H1 (cell line): ENCODE data around the gene DMWD. TPM values are rescaled to one million over a fixed set of nuclear protein-coding genes. Genes with fewer than 3 reads are reported as not detected.

Source experiments
- CTCF ChIA-PET: fragments of 300-600 bp; sonication (Branson Sonifier 250); formaldehyde crosslinking; loops from one replicate; lab custom pipeline; 2021; ENCODE audit not compliant: partially characterized antibody; lab: Charles Lee
- POLR2A ChIA-PET: fragments of 300-600 bp; sonication (Branson Sonifier 250); formaldehyde crosslinking; loops from one replicate; lab custom pipeline; 2021; ENCODE audit warnings: inconsistent platforms; ENCODE audit not compliant: partially characterized antibody; lab: Charles Lee
- DNase-seq, 2 experiments: peaks; one replicate each; pipeline versions ENCODE4 v3.0.0 to v3.0.0-alpha.2; 2010 to 2022; ENCODE audit warnings: low spot score in 2 of 2, low read depth in 1 of 2, mixed read lengths in 1 of 2
- FAIRE-seq: peaks from 2 replicates; lab custom pipeline; 2011; peaks lifted over from hg19 to GRCh38; lab: Jason Lieb, UNC
- H2AFZ ChIP-seq: 2 replicates; pipeline ENCODE4 v1.8.1; 2012; ENCODE audit warnings: low read length, inconsistent platforms
- H2AK5ac ChIP-seq: 2 replicates; pipeline ENCODE4 v1.6.1; 2013; ENCODE audit warnings: low read depth, low read length
- H2BK120ac ChIP-seq: replicated peaks from 2 replicates; pipeline ENCODE3; 2013; ENCODE audit warnings: low read depth, low read length, inconsistent platforms
- H2BK12ac ChIP-seq: 2 replicates; pipeline ENCODE4 v1.6.1; 2013; ENCODE audit warnings: low read depth, low read length
- H2BK15ac ChIP-seq: 2 replicates; pipeline ENCODE4 v1.6.1; 2013; ENCODE audit warnings: low read length
- H2BK20ac ChIP-seq: 2 replicates; pipeline ENCODE4 v1.6.1; 2013; ENCODE audit warnings: low read length
- H2BK5ac ChIP-seq: 2 replicates; pipeline ENCODE4 v1.6.1; 2013; ENCODE audit warnings: low read depth, low read length
- H3K14ac ChIP-seq: 2 replicates; pipeline ENCODE4 v1.6.1; 2013; ENCODE audit warnings: inconsistent platforms; ENCODE audit not compliant: insufficient read length
- H3K18ac ChIP-seq: 2 replicates; pipeline ENCODE4 v1.6.1; 2013; ENCODE audit warnings: low read length; ENCODE audit errors: extremely low read depth
- H3K23ac ChIP-seq: 2 replicates; pipeline ENCODE4 v1.6.1; 2013; ENCODE audit warnings: inconsistent platforms; ENCODE audit not compliant: insufficient read length
- H3K23me2 ChIP-seq: 2 replicates; pipeline ENCODE4 v1.6.1; 2013; ENCODE audit warnings: low read depth, low read length
- H3K27ac ChIP-seq: 2 replicates; pipeline ENCODE4 v1.6.1; 2011; ENCODE audit warnings: low read depth, low read length, inconsistent platforms
- H3K27me3 ChIP-seq, 4 experiments: replicated peaks in 1 of 4; 1 replicate in 1 of 4; 2 replicates in 3 of 4; pipeline versions ENCODE4 v1.6.1 to v1.8.1; 2011 to 2013; ENCODE audit warnings: low read length in 3 of 4, mild to moderate bottlenecking in 3 of 4, inconsistent platforms in 2 of 4, mixed read lengths in 2 of 4, moderate library complexity in 1 of 4; ENCODE audit not compliant: control insufficient read depth in 3 of 4, insufficient read depth in 3 of 4; ENCODE audit errors: extremely low read depth in 1 of 4
- H3K36me3 ChIP-seq, 4 experiments: 2 replicates each; pipeline versions ENCODE4 v1.6.1 to v1.8.1; 2011 to 2013; ENCODE audit warnings: mild to moderate bottlenecking in 4 of 4, low read length in 3 of 4, moderate library complexity in 2 of 4, control low read depth in 1 of 4, inconsistent platforms in 1 of 4; ENCODE audit not compliant: insufficient read depth in 4 of 4, control insufficient read depth in 2 of 4
- H3K4ac ChIP-seq: replicated peaks from 2 replicates; pipeline ENCODE3; 2013; ENCODE audit warnings: low read length, low read depth, mixed read lengths, inconsistent platforms; ENCODE audit not compliant: insufficient read length
- H3K4me1 ChIP-seq, 4 experiments: replicated peaks in 1 of 4; 1 replicate in 1 of 4; 2 replicates in 3 of 4; pipeline versions ENCODE4 v1.6.1 to v1.8.1; 2011 to 2013; ENCODE audit warnings: low read length in 3 of 4, inconsistent platforms in 2 of 4, mixed read lengths in 1 of 4; ENCODE audit not compliant: insufficient read depth in 4 of 4, control insufficient read depth in 3 of 4
- H3K4me2 ChIP-seq, 2 experiments: 2 replicates each; pipeline versions ENCODE4 v1.6.1 to v1.8.1; 2011 to 2013; ENCODE audit warnings: low read depth in 2 of 2, low read length in 2 of 2, control low read depth in 1 of 2, inconsistent platforms in 1 of 2, mild to moderate bottlenecking in 1 of 2; ENCODE audit not compliant: insufficient read depth in 1 of 2
- H3K4me3 ChIP-seq, 4 experiments: fragments of 200-600, 300-600 bp in 1 of 4; sonication (generic), shearing (Covaris generic), sonication (Bioruptor Twin) in 1 of 4; 2 replicates each; pipeline versions ENCODE4 v1.5.1 to v1.8.1; 2011 to 2016; ENCODE audit warnings: low read length in 4 of 4, low read depth in 3 of 4, control low read depth in 2 of 4, inconsistent platforms in 2 of 4, mild to moderate bottlenecking in 2 of 4, mixed read lengths in 1 of 4, moderate library complexity in 1 of 4; ENCODE audit not compliant: insufficient read depth in 2 of 4; ENCODE audit errors: extremely low read depth in 1 of 4
- H3K56ac ChIP-seq: replicated peaks from 2 replicates; pipeline ENCODE3; 2013; ENCODE audit warnings: low read depth, mild to moderate bottlenecking, mixed read lengths, low read length, inconsistent platforms; ENCODE audit not compliant: insufficient read length
- H3K79me1 ChIP-seq: 2 replicates; pipeline ENCODE4 v1.6.1; 2013; ENCODE audit warnings: low read depth, low read length, control low read depth
- H3K79me2 ChIP-seq, 2 experiments: 2 replicates each; pipeline versions ENCODE4 v1.6.1 to v1.8.1; 2012 to 2013; ENCODE audit warnings: low read length in 2 of 2, mild to moderate bottlenecking in 2 of 2, inconsistent platforms in 1 of 2; ENCODE audit not compliant: insufficient read depth in 2 of 2, control insufficient read depth in 1 of 2
- H3K9ac ChIP-seq, 4 experiments: replicated peaks in 1 of 4; 1 replicate in 1 of 4; 2 replicates in 3 of 4; pipeline versions ENCODE4 v1.6.1 to v1.8.1; 2011 to 2013; ENCODE audit warnings: low read depth in 3 of 4, low read length in 3 of 4, control low read depth in 2 of 4, mild to moderate bottlenecking in 2 of 4, moderate library complexity in 2 of 4, inconsistent platforms in 1 of 4; ENCODE audit errors: extremely low read depth in 1 of 4
- H3K9me3 ChIP-seq, 2 experiments: 2 replicates each; pipeline versions ENCODE4 v1.6.1 to v1.8.1; 2012 to 2013; ENCODE audit warnings: mild to moderate bottlenecking in 2 of 2, moderate library complexity in 2 of 2, control low read depth in 1 of 2, inconsistent platforms in 1 of 2, low read depth in 1 of 2, low read length in 1 of 2, mixed read lengths in 1 of 2; ENCODE audit not compliant: insufficient read depth in 2 of 2
- H4K20me1 ChIP-seq, 2 experiments: replicated peaks in 1 of 2; 2 replicates each; pipeline versions ENCODE3 to v1.8.1; 2011 to 2013; ENCODE audit warnings: inconsistent platforms in 2 of 2, low read length in 2 of 2, mild to moderate bottlenecking in 1 of 2; ENCODE audit not compliant: insufficient read depth in 2 of 2, control insufficient read depth in 1 of 2
- H4K5ac ChIP-seq: 2 replicates; pipeline ENCODE4 v1.6.1; 2013; ENCODE audit warnings: low read length, low read depth, mixed read lengths, inconsistent platforms; ENCODE audit not compliant: insufficient read length
- H4K8ac ChIP-seq: 2 replicates; pipeline ENCODE4 v1.8.0; 2013; ENCODE audit warnings: mild to moderate bottlenecking, moderate library complexity, low read length, inconsistent platforms; ENCODE audit not compliant: insufficient read depth; ENCODE audit errors: extremely low read depth
- H4K91ac ChIP-seq: replicated peaks from 2 replicates; pipeline ENCODE3; 2013; ENCODE audit warnings: low read length, mixed read lengths, inconsistent platforms; ENCODE audit not compliant: insufficient read length
- BACH1 ChIP-seq: IDR thresholded peaks from 2 replicates; pipeline ENCODE4 v1.6.1; 2012; ENCODE audit warnings: low read length, improper control_type of control experiment
- BCL11A ChIP-seq, 2 experiments: IDR thresholded peaks; one replicate each; pipeline ENCODE4 v1.6.1; 2011; ENCODE audit warnings: low read depth in 2 of 2, low read length in 2 of 2, mild to moderate bottlenecking in 2 of 2
- CHD2 ChIP-seq: IDR thresholded peaks from 2 replicates; pipeline ENCODE4 v1.6.1; 2012; ENCODE audit warnings: low read length, improper control_type of control experiment
- CTCF ChIP-seq, 3 experiments: IDR thresholded peaks; 1 replicate in 2 of 3; 2 replicates in 1 of 3; pipeline versions ENCODE4 v1.5.1 to v1.6.1; 2011; ENCODE audit warnings: low read length in 3 of 3, mild to moderate bottlenecking in 3 of 3, inconsistent platforms in 2 of 3, low read depth in 1 of 3, moderate library complexity in 1 of 3; ENCODE audit not compliant: insufficient read depth in 1 of 3; ENCODE audit errors: control extremely low read depth in 1 of 3
- HDAC6 ChIP-seq: IDR thresholded peaks from one replicate; pipeline ENCODE4 v1.7.1; 2012; ENCODE audit warnings: low read depth, mild to moderate bottlenecking, inconsistent platforms, low read length, moderate library complexity
- NRF1 ChIP-seq: IDR thresholded peaks from 2 replicates; pipeline ENCODE4 v1.6.1; 2011; ENCODE audit warnings: mild to moderate bottlenecking, low read depth, low read length, improper control_type of control experiment
- POLR2AphosphoS5 ChIP-seq: IDR thresholded peaks from 2 replicates; pipeline ENCODE4 v1.6.1; 2011; ENCODE audit warnings: low read depth, low read length
- SP4 ChIP-seq: IDR thresholded peaks from 2 replicates; pipeline ENCODE4 v1.6.1; 2012; ENCODE audit warnings: low read length, inconsistent platforms
- YY1 ChIP-seq: IDR thresholded peaks from 2 replicates; pipeline ENCODE4 v1.6.1; 2011; ENCODE audit warnings: low read depth, mild to moderate bottlenecking, low read length
- WGBS, 2 experiments: shearing (Covaris generic) in 1 of 2; methylation state at CpG; one replicate each; pipeline versions ENCODE4 v1.1.6 to v1.1.7; 2013 to 2015; ENCODE audit warnings: low lambda C conversion rate in 2 of 2, mixed read lengths in 2 of 2, inconsistent platforms in 1 of 2, low coverage in 1 of 2, missing lambda C conversion rate in 1 of 2; ENCODE audit not compliant: insufficient replicate concordance in 2 of 2, insufficient coverage in 1 of 2, insufficient read length in 1 of 2; ENCODE audit errors: extremely low coverage in 1 of 2, missing lambda C conversion rate in 1 of 2; 5-methylcytosine and 5-hydroxymethylcytosine counted together
- polyA plus RNA-seq, 7 experiments: library from polyadenylated mRNA; depleted of rRNA in 3 of 7; stranded (reverse) in 5 of 7; unstranded in 2 of 7; fragments of >200 nt in 5 of 7; fragments of 200-250 nt in 2 of 7; gene quantifications; 1 replicate in 5 of 7; 2 replicates in 1 of 7; 4 replicates in 1 of 7; pipeline versions ENCODE4 v1.2.1 to v1.2.3, GENCODE V29; 2011 to 2013; ENCODE audit warnings: missing spikeins in 2 of 7, mixed read lengths in 2 of 7
- total RNA-seq: library from RNA; stranded (reverse); fragmentation: NEBNext Ultra II Directional; extraction: Animal tissue kit (Norgen Biotek cat#: 25700); gene quantifications from 2 replicates; pipeline ENCODE4 v1.2.1, GENCODE V29; 2021

The DMWD gene
- total and polyA plus RNA-seq, 2 of the 8 experiments (the other 6 are each of a cell fraction or from before 2014, with no cell fraction given) = 13.6 to 41.0 TPM

GRCh38 chr19:45770192-45771101 is 22.2 kb downstream of the DMWD start:
- Histone ChIP-seq H3K4ac (no peak overlapping the region), H3K14ac (no peak overlapping the region), H3K36me3 (peaks cover 0 to 2% (median 0%) of the 10 kb centered on the region in 4 experiments; a peak in 2 of 8 replicates), H4K5ac (peak overlapping the region; percentile 77), H3K4me1 (peaks cover 0 to 21% (median 17%) of the 10 kb centered on the region in 4 experiments; a peak in 6 of 7 replicates), H4K20me1 (peaks cover 0 to 3% of the 10 kb centered on the region in 2 experiments), H2BK20ac (no peak overlapping the region), H3K27ac (peak overlapping the region; percentile 78; the same call in 1 of the 2 replicates), H3K79me2 (no peaks in the 10 kb centered on the region), H3K79me1 (no peaks in the 10 kb centered on the region), H4K91ac (no peak overlapping the region), H4K8ac (peak overlapping the region; percentile 68; the same call in 1 of the 2 replicates), H3K27me3 (no peaks in the 10 kb centered on the region), H3K23me2 (peaks cover 28% of the 10 kb centered on the region), H3K9me3 (no peaks in the 10 kb centered on the region), H2BK12ac (0 out of 2 replicates have a peak overlapping the region, but pooled peaks have one; percentile 9), H2BK120ac (no peak overlapping the region), H3K56ac (peak overlapping the region; percentile 72), H3K18ac (peak overlapping the region; percentile 88), H3K4me3 (peak overlapping the region; percentile 44 to 83 (median 78)), H2BK5ac (peak overlapping the region; percentile 75), H2AFZ (no peak overlapping the region), H3K4me2 (peak overlapping the region; percentile 61 to 99), H2BK15ac (peak overlapping the region; percentile 61; the same call in 1 of the 2 replicates), H3K9ac (peak overlapping the region; percentile 51 to 83 (median 78)), H2AK5ac (no peak overlapping the region), H3K23ac (no peak overlapping the region)
- ChIA-PET CTCF (interaction anchor here (0.6 to 6.7 kb wide), 21 partner anchors 11 to 137 kb away, joined by 3 to 55 read pairs (median 4); partner anchors contain the start of genes DMPK, FBXO46, QPCTL and RSPH6A), POLR2A (interaction anchor here (0.6 to 16.2 kb wide), 21 partner anchors 9 to 813 kb away, joined by 3 to 284 read pairs (median 6); partner anchors contain the start of genes DMPK, DMWD, FBXO46 and MEIOSIN)
- DNase-seq = peak; percentile 95 to 96
- WGBS, 2 experiments = 2% methylated on average over 31 of the region's 79 CpGs; no CpG with 5 or more reads in 1 of the 2 experiments
- peak; percentile 68 for FAIRE-seq
- no peak for TF ChIP-seq HDAC6
- TF ChIP-seq BACH1 = peak; percentile 85
- TF ChIP-seq CHD2 = peak; percentile 77
- TF ChIP-seq NRF1 = no peak
- peak; percentile 86 for TF ChIP-seq POLR2AphosphoS5
- TF ChIP-seq CTCF (IDR thresholded peaks at IDR 0.05; ENCODE audit: control extremely low read depth in 1 of 3, insufficient read depth in 1 of 3, low read depth in 1 of 3, low read length in 3 of 3) = peak; percentile 65 to 82 (median 78)
- no peak for TF ChIP-seq YY1
- TF ChIP-seq SP4 = peak; percentile 67; the same call in 1 of the 2 replicates
- TF ChIP-seq BCL11A (IDR thresholded peaks at IDR 0.05; ENCODE audit: low read depth in 2 of 2, low read length in 2 of 2) = no peak
